Activated CD4-positive, alpha-beta T cell treated with anti-CD3 and anti-CD28 coated beads, Interleukin-2, amount 50 U/mL, for 24 hours (primary cell): ENCODE measurements around the gene SLC25A42.

Source experiments
- DNase-seq, 2 donors: peaks; one replicate each; pipeline ENCODE4 v3.0.0-alpha.2; 2020; ENCODE audit warnings: low read depth in 1 of 2, low spot score in 1 of 2

SLC25A42 gene

GRCh38 chr19:19050104-19050503 is 13.7 kb upstream of the SLC25A42 start:
- DNase-seq: no peak

DNA sequence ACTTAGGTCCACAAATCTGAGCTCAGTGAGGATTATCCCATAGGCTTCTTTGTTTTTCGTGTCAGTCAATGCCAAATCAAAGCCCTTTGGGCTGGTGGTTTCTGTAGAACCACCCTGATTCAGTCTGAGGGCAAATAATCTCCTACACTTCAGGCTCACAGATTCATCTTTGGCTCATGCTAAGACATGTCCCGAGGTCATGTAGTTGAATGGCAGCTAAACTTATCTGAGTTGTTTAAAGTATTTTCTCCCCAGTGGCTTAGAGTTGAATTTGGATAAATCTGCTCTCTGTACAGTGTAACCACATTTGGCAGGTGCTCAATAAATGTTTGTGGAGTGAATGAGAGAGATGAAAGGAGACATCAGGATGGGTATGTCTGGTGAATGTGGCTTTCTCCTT is 13.1 kb upstream of the SLC25A42 start:
- no peak for DNase-seq

- no peak for DNase-seq
Observed at GRCh38 chr19:19051478-19052213, 12.1 kb upstream of the SLC25A42 start.

- no peak for DNase-seq
Observed at GRCh38 chr19:19052921-19053320, 10.9 kb upstream of the SLC25A42 start.

DNA sequence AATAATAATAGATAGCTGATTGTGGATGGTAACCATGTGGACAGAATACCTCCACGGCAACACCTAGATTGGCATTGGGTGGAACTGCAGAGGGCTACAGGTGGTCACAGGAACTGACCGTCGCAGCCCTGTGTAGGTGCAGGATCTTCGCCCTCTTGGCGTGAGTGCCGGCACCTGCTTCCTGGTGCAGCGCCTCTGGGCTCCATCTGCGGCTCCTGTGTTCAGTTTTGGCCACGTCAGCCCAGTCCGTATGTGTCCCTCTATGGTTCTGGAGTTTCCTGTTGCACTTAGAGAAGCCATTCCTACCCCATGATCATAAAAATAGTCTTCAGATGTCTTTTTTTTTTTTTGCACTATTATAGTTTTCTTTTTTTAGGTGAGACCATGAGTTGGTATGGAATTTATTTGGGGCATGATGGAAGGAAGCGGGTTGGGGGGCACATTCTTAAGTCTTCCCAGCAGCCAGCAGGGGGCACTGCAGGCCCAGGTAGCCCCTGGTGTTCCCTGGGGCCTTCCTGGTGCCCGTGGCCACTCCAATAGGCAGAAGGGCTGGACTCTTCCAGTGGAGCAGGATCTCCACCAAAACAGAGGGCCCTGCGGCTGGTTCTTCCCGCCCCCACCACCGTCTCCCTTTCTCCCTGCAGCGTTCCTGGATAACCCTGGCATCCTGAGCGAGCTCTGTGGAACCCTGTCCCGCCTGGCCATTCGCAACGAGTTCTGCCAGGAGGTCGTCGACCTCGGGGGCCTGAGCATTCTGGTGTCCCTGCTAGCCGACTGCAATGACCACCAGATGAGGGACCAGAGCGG is 10.1 kb upstream of the SLC25A42 start:
- no peak for DNase-seq

DNA sequence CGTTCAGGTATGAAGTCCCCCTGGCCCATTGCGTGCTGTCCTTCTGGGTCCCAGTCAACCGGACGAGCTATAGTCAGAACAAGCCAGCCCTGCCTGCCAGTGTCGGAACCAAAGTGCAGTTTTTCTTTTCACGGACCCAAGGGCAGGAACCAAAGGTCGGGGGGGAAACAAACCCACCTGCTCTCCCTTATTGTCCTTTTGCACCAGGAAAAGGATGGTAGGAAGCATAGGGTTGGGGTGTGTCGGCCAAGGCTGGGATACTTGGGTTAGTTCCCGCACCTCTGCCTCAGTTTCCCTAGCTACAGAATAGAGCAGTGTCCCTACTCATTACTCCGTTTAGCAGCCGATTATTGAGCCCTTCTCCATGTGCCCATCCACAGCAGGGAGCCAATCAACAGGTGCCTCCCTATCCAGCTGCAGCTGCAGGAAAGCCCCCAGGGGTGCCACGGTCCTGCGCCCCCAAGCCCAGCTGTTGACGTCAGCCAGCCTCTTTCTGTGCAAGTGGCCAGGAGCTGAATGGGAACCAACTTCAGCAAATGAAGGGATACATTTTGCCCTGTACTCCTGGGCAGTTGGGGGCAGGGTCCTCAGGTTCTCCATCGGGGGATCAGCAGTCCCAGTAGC is 9.4 kb upstream of the SLC25A42 start:
- DNase-seq: no peak

- DNase-seq: no peak
Observed at GRCh38 chr19:19054939-19055440, 8.8 kb upstream of the SLC25A42 start.

DNA sequence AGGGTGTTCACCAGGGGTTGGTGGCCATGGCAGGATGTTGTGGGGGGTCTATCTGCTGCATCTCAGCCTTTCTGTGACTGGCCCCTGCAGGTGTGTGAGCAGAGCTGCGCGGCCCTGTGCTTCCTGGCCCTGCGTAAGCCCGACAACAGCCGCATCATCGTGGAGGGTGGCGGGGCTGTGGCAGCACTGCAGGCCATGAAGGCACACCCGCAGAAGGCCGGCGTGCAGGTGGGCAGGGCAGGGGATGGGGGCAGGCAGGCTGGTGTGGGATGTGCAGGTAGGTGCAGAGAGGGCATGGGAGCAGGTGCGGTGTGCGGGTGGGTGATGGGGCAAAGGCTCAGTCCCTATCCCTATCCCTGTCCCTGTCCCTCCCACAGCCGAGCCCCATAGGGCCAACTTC is 8.1 kb upstream of the SLC25A42 start:
- DNase-seq: no peak

DNA sequence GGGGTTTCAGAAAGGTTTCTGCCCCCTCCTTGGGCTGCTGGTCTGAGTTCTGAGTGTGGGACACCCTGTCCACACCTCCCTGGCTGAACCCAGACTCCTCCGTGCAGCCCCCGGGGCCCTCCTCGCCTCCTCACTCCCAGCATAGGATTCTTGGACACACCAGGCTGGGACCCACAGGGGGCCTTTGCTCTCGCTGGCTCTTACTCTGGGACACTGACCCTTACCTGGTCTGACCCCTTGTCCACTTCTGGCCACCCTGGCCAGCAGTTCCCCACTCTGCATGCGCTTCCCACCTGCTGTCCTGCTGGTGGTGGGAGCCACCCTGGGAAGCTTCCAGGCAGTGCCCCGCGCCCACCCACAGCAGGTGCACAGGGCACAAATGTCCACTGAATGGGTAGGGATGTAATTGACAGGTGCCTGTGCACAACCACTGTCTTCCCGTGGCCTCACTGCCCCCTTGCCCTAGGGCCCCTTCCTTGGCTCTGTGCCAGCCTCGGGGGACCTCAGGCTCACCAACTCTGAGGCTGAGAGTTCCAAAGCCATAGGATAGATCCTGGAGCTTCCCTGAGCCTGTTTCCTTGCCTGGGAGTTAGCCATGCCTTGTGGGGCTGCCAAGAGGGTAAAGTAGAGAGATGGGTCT is 7.0 kb upstream of the SLC25A42 start:
- no peak for DNase-seq

- no peak for DNase-seq
Observed at GRCh38 chr19:19057317-19057716, 6.5 kb upstream of the SLC25A42 start.

DNA sequence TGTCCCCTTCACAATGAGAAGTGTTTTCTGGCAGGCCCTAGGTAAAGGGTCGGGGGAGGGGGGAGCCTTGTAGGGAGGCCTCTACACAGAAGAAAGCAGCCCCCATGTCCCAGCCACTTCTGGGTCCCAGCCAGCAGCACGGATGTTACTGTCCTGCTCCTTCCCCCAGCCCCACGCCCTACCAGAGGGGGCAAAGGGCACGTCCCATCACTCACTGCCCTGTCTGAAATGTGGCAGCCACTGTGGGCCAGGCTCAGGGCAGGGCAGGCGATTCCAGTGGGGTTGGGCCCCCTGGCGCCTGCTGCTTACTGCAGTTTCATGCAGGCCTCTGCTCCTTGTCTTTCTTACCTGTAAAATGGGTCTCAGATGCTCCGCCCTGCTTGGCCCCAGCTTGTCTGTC is 6.1 kb upstream of the SLC25A42 start:
- no peak for DNase-seq

- DNase-seq: no peak
Observed at GRCh38 chr19:19059018-19059836, 4.6 kb upstream of the SLC25A42 start.

- no peak for DNase-seq
Observed at GRCh38 chr19:19059837-19060611, 3.8 kb upstream of the SLC25A42 start.

DNA sequence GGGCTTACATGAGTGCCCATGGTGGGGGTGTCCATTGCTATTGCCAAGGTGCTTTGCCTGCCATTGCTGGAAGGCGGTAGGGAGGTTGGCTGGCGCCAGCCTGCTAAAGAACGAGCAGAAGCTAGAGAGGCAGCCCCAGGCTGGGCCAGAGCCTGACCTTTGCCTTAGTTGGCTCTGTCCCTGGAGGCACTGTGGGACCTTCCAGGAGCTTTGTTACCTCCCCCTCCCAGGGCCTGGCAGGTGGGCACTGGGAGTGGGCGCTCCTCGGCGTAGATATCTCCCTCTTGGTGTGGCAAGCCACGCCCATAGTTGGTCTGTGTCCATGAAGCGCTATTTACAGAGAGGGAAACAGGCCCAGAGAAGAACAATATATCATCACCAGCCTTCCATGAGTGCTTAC is 2.3 kb upstream of the SLC25A42 start:
- DNase-seq: no peak

GRCh38 chr19:19062454-19063182 is 1.2 kb upstream of the SLC25A42 start:
- no peak for DNase-seq

DNA sequence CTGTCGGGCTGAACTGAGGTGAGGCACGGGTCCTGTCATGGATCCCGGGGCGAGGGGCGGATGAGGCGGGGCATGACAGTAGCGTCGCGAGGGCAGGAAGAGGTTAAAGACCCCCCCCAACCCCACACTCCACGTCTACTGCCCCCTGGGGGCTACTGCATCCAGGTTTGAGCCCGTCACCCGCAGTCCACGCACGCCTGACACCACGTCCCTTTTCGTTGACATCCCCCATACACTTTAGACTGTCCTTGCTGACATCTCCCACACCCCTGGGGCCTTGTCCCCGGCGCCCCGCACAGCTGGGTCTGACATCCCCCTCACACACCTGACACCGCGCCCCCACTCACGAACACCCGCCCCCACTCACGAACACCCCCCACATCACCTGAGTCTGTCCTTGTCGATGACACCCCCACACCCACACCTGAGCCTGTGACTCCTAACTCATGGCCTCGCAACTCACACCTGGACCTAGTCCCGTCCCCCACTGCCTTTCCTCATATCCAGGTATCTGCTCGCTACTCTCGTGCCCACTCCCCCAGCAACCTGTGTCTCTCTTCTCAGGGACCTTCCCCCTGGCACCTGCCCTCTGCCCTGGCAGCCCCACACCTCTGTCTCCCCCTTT is 416 bp downstream of the SLC25A42 start:
- no peak for DNase-seq

- DNase-seq: no peak
Observed at GRCh38 chr19:19064811-19065745, 1.3 kb downstream of the SLC25A42 start.
